Mesothelial cell of epicardium (in vitro differentiated cells): ENCODE data around the gene OR8D2. TPM values are rescaled to one million over a fixed set of nuclear protein-coding genes. Genes with fewer than 3 reads are reported as not detected.

Experiments used
- DNase-seq, 2 experiments: peaks; one replicate each; pipeline ENCODE4 v3.0.0; 2021; ENCODE audit warnings: low spot score in 2 of 2; ENCODE audit not compliant: unreplicated experiment in 2 of 2
- H3K27ac Mint-ChIP-seq: 2 replicates; pipeline ENCODE4 v1.8.0; 2021; ENCODE audit warnings: mixed read lengths
- H3K27me3 Mint-ChIP-seq: 2 replicates; pipeline ENCODE4 v1.8.0; 2021; ENCODE audit warnings: low read depth, mixed read lengths
- H3K36me3 Mint-ChIP-seq: 2 replicates; pipeline ENCODE4 v1.8.0; 2021; ENCODE audit warnings: mixed read lengths
- H3K4me1 Mint-ChIP-seq: 2 replicates; pipeline ENCODE4 v1.8.0; 2021; ENCODE audit warnings: mixed read lengths
- H3K4me3 Mint-ChIP-seq: 2 replicates; pipeline ENCODE4 v1.8.0; 2021; ENCODE audit warnings: mild to moderate bottlenecking, moderate library complexity, mixed read lengths
- H3K9me3 Mint-ChIP-seq: 2 replicates; pipeline ENCODE4 v1.8.0; 2021; ENCODE audit warnings: mixed read lengths
- CTCF ChIP-seq: fragments of 200-600 bp; sonication (generic); IDR thresholded peaks from one replicate; pipeline ENCODE4 v1.5.0; 2021; ENCODE audit warnings: antibody characterized with exemption; ENCODE audit not compliant: unreplicated experiment
- total RNA-seq: library from RNA; stranded (reverse); gene quantifications from 3 replicates; pipeline ENCODE4 v1.2.1, GENCODE V29; 2021

The OR8D2 gene
- total RNA-seq, 1 donor from 2014 or later, result not detected

- no peaks in the 10 kb centered on the region for H3K36me3 Mint-ChIP-seq
- peaks cover 17% of the 10 kb centered on the region for H3K9me3 Mint-ChIP-seq
- TF ChIP-seq CTCF, result no peak
- no peaks in the 10 kb centered on the region for H3K4me1 Mint-ChIP-seq
- no peak overlapping the region for H3K4me3 Mint-ChIP-seq
- no peak for DNase-seq
- no peak overlapping the region for H3K27ac Mint-ChIP-seq
- H3K27me3 Mint-ChIP-seq, result peaks cover 3% of the 10 kb centered on the region
Measured at GRCh38 chr11:124294687-124295086, 25.3 kb downstream of the OR8D2 start.

GRCh38 chr11:124285610-124286344 lies 34.2 kb downstream of the OR8D2 start:
- Mint-ChIP-seq H3K4me1 (no peaks in the 10 kb centered on the region), H3K9me3 (peaks cover 46% of the 10 kb centered on the region), H3K27ac (no peak overlapping the region), H3K36me3 (no peaks in the 10 kb centered on the region), H3K4me3 (no peak overlapping the region), H3K27me3 (peaks cover 2% of the 10 kb centered on the region)
- TF ChIP-seq CTCF, result no peak
- no peak for DNase-seq

GRCh38 chr11:124278261-124278660 lies 41.7 kb downstream of the OR8D2 start:
- Mint-ChIP-seq H3K27me3 (no peaks in the 10 kb centered on the region), H3K9me3 (peaks cover 26% of the 10 kb centered on the region), H3K4me3 (no peak overlapping the region), H3K36me3 (no peaks in the 10 kb centered on the region), H3K4me1 (no peaks in the 10 kb centered on the region), H3K27ac (no peak overlapping the region)
- TF ChIP-seq CTCF, result no peak
- no peak for DNase-seq

GRCh38 chr11:124277804-124278203 lies 42.2 kb downstream of the OR8D2 start:
- DNase-seq, result no peak
- H3K9me3 Mint-ChIP-seq, result peaks cover 23% of the 10 kb centered on the region
- no peak for TF ChIP-seq CTCF
- H3K27ac Mint-ChIP-seq, result no peak overlapping the region
- H3K27me3 Mint-ChIP-seq, result no peaks in the 10 kb centered on the region
- H3K36me3 Mint-ChIP-seq, result no peaks in the 10 kb centered on the region
- H3K4me3 Mint-ChIP-seq, result no peak overlapping the region
- no peaks in the 10 kb centered on the region for H3K4me1 Mint-ChIP-seq

GRCh38 chr11:124277207-124277606 lies 42.8 kb downstream of the OR8D2 start:
- DNase-seq, result no peak
- Mint-ChIP-seq H3K4me3 (no peak overlapping the region), H3K4me1 (no peaks in the 10 kb centered on the region)

More at GRCh38 chr11:124277207-124277606, 42.8 kb downstream of the OR8D2 start:
- TF ChIP-seq CTCF, result no peak
- Mint-ChIP-seq H3K36me3 (no peaks in the 10 kb centered on the region), H3K27me3 (no peaks in the 10 kb centered on the region), H3K27ac (no peak overlapping the region), H3K9me3 (peaks cover 23% of the 10 kb centered on the region)
